Activated effector memory CD4-positive, alpha-beta T cell treated with Interleukin-2 at 50 U/mL for 16 hours (primary cell): ENCODE results near the gene TAL1.
A peak's percentile ranks its signal among the peaks of the same experiment; 100 is the strongest.

ENCODE experiments used
- DNase-seq: peaks from one replicate; pipeline ENCODE4 v3.0.0-alpha.2; 2020

Gene TAL1

GRCh38 chr1:47186267-47187185 lies 45.5 kb downstream of the TAL1 start:
- no peak for DNase-seq

GRCh38 chr1:47184822-47185677 lies 47.0 kb downstream of the TAL1 start:
- DNase-seq: no peak

- no peak for DNase-seq
Observed at GRCh38 chr1:47184090-47184821, 47.8 kb downstream of the TAL1 start.

- no peak for DNase-seq
Observed at GRCh38 chr1:47183308-47184089, 48.5 kb downstream of the TAL1 start.

- DNase-seq: no peak
Observed at GRCh38 chr1:47182676-47183235, 49.3 kb downstream of the TAL1 start.

GRCh38 chr1:47181955-47182675 lies 49.9 kb downstream of the TAL1 start:
- DNase-seq: no peak

- no peak for DNase-seq
Observed at GRCh38 chr1:47181095-47181954, 50.7 kb downstream of the TAL1 start.

GRCh38 chr1:47180603-47181094 lies 51.4 kb downstream of the TAL1 start:
- DNase-seq: no peak

- no peak for DNase-seq
Observed at GRCh38 chr1:47179988-47180563, 51.9 kb downstream of the TAL1 start.

- DNase-seq: peak; percentile 53
Observed at GRCh38 chr1:47179017-47179987, 52.7 kb downstream of the TAL1 start.

GRCh38 chr1:47178654-47179016 lies 53.4 kb downstream of the TAL1 start:
- DNase-seq: no peak

- DNase-seq: no peak
Observed at GRCh38 chr1:47178020-47178419, 54.0 kb downstream of the TAL1 start.

- no peak for DNase-seq
Observed at GRCh38 chr1:47175227-47175934, 56.6 kb downstream of the TAL1 start.

- no peak for DNase-seq
Observed at GRCh38 chr1:47174656-47175020, 57.4 kb downstream of the TAL1 start.

- DNase-seq: no peak
Observed at GRCh38 chr1:47172782-47173181, 59.2 kb downstream of the TAL1 start.
